Peyer's patch (tissue), 4 donors: ENCODE measurements around the gene SNU13.

Experiments
- CTCF ChIP-seq, 6 experiments: fragments of 450-650 bp in 4 of 6; fragments of 200-600 bp in 2 of 6; sonication (generic) in 1 of 6; IDR thresholded peaks; one replicate each; pipeline ENCODE4 v1.5.1; 2017 to 2019; ENCODE audit warnings: antibody characterized with exemption in 6 of 6, mild to moderate bottlenecking in 3 of 6, moderate library complexity in 1 of 6
- POLR2A ChIP-seq, 2 donors: fragments of 450-650 bp; IDR thresholded peaks; one replicate each; pipeline ENCODE4 v1.5.1; 2017; ENCODE audit warnings: antibody characterized with exemption in 2 of 2, mild to moderate bottlenecking in 2 of 2, moderate library complexity in 2 of 2

GRCh38 chr22:41650821-41651220 lies 37.8 kb downstream of the SNU13 start:
- TF ChIP-seq CTCF (IDR thresholded peaks at IDR 0.05) = no peak
- no peak for TF ChIP-seq POLR2A (IDR thresholded peaks at IDR 0.05)
